GM19455 (cell line): Measurements from ENCODE around the gene CBLN3.
"Not testable (repeated sequence)": the region's sequence is repeated elsewhere in the genome, so short reads cannot be mapped to it uniquely, and the experiment has no call there.

Source experiments
- ATAC-seq: cut with Tn5 transposase; IDR thresholded peaks from one replicate; pipeline ENCODE4 v1.9.1; 2021; ENCODE audit not compliant: unreplicated experiment

Gene CBLN3

DNA sequence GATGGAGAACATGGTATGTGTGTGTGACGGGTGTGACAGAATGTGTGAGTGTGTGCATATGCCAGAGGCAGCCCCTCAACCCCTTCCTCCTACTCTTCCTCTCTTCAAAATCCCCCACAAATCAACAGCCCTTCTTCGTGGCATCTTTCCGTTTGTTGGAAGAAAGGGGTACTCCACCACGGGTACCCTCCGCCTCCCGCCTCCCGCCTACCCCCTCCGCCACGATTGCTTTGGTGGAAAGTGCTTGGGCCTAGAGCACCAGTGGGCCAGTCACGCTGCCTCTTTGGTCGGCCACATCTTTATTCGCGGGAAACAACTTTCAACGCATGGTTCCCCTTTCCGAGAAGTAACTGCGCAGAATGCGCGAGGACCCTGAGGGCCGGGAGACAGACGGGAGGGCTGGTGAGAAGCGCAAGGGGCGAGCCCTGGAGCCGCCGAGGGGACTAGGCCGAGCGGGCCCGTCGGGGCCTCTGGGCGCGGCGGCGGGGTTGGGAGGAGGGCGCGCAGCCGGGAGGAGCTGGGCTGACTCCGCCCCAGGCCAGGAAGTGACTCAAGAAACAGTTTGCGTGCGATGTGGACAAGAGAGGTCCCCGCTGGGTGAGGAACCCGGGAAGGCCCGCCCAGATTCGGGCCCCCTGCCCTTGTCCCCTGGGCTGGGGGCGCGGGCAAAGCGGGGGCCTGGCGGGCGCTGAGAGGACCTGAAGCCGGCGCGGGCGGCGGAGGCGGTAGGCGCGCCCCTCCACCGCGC, at the start of gene CBLN3, which contains the start of gene KHNYN:
CBLN3 (minus strand) TSS at position 274 of the 748 bp plus-strand sequence. CDS start 614 bp downstream, outside the sequence.
KHNYN (plus strand) TSS at position 560 of the 748 bp plus-strand sequence. CDS start 777 bp downstream, outside the sequence.
- ATAC-seq, result peak; percentile 89

DNA sequence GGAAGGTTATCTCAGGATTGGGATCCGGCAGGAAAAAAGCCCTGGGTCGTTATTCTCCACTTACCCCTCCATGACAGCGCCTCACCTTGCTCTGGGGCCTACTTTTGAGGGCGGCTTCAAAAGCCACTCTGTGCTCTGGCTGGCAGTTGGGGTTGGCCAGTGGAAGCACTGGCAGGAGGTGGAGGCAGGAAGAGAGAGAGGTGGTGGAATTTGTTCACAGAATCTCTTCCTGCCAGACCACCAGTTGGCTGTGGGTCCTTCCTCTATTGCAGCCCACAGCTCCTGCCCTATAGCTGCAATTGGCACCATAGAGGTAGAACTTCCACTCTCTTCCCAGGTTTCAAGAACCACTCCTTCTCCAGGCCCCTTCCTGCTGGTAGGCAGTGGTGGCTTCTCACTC, 45.8 kb upstream of the CBLN3 start:
- no peak for ATAC-seq

DNA sequence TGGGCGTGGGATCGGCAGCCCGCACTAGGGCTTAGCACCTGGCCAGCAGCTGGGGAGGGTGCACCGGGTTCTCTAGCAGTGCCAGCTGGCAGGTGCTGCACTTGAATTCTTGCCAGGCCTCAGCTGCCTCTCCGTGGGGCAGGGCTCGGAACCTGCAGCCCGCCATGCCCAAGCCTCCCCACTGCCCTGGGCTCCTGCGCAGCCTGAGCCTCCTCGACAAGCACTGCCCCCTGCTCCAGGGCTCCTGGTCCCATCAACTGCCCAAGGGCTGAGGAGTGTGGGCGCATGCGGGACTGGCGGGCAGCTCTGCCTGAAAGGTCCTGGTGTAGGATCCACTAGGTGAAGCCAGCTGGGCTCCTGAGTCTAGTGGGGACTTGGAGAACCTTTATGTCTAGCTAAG, 43.7 kb upstream of the CBLN3 start:
- ATAC-seq, result no peak

DNA sequence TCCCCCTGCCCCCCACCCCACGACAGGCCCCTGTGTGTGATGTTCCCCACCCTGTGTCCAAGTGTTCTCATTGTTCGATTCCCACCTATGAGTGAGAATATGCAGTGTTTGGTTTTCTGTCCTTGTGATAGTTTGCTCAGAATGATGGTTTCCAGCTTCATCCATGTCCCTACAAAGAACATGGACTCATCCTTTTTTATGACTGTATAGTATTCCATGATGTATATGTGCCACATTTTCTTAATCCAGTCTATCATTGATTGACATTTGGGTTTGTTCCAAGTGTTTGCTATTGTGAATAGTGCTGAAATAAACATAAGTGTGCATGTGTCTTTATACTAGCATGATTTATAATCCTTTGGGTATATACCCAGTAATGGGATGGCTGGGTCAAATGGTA, 41.0 kb upstream of the CBLN3 start:
- ATAC-seq, result not testable (repeated sequence)

DNA sequence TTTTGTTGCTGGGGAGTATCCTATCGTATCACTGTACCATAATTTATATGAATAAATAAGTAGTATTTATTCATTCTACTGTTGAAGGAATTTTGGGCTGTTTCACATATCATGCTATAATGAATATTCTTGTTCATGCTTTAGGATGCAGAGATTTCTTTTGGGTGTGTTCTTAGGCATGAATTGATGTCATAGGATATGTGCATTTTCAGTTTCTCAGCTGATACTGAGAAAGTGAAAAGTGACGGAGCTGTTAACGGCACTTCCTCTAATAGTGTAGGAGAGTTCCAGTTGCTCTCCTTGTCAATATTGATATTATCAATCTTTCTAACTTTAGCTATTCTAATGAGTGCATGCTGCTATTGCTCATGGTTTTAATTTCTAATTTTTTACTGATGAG, 36.3 kb upstream of the CBLN3 start:
- ATAC-seq, result no peak

DNA sequence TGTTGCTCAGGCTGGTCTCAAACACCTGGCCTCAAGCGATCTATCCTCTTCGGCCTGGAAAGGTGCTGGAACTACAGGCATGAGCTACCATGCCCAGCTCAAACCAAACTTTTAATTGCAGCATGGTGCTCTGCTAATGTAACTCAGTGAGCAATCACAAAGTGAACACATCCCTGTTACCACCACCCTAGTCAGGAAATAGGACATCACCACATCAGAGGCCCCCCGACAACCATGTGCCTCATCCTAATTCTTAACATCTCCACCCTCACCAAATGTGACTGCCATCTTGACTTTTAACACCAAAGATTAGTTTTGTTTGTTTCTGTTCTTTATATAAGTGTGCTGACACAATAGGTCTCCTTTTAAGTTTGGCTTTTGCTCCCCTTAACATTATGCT, 35.9 kb upstream of the CBLN3 start:
- ATAC-seq, result no peak

DNA sequence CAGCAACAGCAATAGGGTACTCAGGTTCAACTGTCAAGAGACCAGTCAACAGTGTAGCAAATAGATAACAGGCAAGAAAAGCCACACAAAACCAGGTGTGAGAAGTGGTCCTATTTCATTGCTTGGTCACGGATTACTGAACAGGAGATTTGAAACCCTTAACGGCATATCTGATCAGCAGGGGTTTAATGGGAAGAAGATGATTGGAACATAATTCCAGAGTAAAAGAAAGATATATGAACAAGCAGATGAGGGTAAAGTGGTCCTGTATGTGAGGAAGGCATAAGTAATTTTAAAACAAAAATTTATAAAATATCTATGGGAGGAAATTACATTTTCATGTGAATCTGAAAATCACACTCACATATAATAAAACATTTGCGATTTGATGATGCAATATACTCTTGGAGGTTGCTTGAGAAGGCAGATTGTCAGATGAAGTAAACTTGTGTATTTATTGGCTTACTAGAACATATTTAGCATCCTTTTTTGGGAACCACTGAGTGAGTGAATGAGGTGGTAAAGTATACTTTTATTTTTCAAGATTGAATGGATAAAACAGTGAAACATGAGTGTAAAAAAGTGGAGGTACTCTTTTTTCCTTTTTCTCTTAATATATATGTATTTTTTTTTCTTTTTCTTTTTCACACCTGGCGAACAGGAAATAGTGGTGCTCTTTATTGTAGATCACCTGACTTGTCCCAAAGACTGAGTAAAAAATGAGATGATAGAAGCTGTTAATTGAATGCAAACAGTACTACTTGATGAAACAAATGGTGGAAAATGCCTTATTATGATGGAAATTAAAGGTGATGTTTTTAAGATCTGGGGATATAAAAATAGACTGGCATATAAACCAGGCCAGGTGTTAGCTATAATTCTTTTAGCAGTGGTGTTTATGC, 34.7 kb upstream of the CBLN3 start:
- ATAC-seq, result no peak

DNA sequence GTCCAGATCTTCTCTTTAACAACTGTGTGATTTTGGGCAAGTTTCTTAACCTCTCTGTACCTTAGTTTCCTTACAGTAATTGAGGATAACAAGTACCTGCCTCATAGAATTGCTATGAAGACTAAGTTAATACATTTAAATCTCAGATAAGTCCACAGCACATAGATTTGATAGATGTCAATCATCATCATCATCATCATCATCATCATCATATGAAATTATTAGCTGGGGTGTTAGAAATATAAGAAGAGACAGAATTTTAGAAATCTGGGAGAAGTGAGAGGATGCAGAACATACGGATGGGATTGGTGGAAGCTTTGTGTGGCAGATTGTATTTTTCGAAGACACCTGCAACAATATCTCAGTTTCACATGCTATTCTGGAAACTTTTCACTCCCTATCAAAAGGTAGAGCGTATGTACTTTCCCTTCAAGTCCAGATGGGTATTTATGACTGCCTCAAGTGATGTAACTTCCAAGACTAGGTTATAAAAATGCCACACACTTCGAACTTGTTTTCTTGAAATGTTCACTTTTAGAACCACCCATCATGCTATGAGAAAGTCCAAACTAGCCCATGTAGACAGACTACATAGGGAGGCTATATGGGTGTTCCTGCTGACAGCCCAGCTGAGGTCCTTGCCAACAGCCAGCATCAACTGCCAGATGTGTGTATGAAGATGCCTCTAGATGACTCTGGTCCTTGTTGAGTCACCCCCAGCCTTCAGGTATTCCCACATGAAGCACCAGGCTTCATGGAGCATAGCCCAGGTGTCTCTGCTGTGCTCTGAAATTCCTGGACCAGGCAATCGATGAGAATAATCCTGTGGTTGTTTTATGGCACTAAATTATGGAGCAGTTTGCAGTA, 33.8 kb upstream of the CBLN3 start:
- ATAC-seq, result no peak

DNA sequence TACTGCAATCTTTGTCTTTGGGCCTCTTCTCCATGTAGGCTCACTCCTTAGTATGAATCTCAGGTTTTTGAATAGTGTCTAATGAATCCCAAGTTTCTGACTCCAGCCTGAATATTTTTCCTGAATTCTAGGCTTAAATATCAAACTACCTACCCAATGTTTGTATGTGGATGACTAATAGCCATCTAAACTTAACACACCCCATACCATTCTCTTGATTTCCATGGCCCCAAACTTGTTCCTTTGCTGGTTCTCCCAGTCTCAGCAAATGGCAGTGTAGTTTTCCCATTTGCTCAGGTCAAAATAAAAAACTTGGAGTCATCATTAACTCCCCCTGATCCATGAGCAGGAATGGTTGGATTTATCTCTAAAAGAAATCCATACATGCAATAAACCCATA, 31.9 kb upstream of the CBLN3 start:
- ATAC-seq, result no peak

DNA sequence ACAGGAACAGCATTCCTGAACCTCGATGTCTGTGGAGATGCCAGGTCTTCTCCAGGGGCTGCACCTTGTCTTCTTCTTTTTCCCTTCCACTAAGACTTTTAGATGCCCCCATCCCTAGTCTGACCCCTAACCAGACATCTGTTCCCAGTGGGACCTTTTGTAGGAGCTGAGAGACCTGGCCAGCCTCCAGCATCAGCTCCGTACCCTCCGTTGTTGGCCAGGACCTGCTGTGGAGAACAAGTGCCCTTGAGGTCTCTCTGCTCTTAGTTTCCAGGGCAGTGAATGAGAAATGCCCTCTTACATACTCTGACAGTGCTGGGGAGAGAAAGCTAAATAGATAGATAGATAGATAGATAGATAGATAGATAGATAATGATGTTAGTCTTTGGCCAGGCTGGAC, 29.9 kb upstream of the CBLN3 start:
- no peak for ATAC-seq

DNA sequence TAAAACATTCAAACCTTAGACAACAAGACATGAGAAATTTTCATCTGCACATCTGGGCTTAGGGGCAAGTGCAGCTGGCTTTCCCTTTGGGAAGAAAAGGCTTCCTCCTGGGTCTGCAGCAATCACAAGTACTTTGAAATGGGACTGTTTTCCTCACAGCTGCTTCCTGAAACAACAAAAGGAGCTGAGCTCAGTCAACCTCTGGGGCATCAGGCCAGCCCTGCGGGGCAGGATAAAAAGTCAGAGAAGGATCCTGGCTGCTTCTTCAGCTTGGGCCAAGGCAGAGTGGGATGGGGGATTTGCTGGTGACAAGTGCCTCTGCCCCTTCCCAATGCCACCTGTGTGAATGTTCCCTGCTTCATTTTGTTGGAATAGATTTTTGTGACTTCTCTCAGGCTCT, 29.3 kb upstream of the CBLN3 start:
- no peak for ATAC-seq

DNA sequence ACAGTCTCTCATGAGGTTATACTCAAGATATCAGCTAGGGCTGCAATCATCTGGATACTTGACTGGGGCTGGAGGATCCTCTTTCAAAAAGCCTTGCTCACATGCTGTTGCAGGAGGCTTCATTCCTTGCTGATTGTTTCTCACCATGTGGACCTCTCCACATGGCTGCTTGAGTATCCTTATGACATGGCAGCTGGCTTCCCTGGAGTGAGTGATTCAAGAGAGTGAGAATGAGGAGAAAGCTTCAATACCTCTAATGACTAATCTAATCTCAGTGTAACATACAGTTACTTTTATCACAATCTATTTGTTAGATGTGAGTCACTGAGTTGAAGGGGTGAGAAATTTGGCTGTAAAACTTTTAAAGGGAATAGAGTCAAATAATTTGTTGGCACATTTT, 27.5 kb upstream of the CBLN3 start:
- no peak for ATAC-seq

DNA sequence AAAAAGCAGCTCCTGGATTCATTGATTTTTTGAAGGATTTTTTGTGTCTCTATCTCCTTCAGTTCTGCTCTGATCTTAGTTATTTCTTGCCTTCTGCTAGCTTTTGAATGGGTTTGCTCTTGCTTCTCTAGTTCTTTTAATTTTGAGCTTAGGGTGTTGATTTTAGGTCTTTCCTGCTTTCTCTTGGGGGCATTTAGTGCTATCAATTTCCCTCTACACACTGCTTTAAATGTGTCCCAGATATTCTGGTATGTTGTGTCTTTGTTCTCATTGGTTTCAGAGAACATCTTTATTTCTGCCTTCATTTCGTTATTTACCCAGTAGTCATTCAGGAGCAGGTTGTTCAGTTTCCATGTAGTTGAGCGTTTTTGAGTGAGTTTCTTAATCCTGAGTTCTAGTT, 21.4 kb upstream of the CBLN3 start:
- not testable (repeated sequence) for ATAC-seq

DNA sequence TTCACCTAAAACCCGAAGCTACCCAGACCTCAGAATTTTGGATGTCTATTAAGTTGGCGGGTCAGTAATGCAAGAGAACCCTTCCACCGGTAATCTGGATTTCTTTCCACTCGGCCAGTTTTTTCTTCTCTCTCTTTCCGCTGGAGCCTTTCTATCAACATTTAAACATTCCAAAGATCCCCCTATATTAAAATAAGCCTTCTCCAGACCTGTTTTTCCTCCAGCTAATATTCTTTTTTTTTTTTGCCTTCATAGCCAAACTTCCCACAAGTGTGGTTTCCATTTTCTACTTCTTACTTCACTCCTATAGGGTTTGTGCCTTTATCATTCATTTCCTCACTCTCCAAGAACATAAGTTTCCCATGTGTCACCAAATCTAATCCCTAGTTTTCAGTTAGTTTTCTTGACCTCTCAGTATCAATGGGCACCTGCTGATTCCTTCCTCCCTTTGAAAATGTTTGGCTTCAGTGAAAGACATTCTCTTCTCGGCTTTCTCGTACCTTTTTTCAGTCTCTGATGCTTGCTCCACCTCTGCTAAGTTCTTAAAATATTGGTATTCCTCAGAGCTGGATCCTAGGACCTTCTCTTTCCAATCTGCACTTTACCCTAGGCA, 13.7 kb upstream of the CBLN3 start:
- no peak for ATAC-seq

DNA sequence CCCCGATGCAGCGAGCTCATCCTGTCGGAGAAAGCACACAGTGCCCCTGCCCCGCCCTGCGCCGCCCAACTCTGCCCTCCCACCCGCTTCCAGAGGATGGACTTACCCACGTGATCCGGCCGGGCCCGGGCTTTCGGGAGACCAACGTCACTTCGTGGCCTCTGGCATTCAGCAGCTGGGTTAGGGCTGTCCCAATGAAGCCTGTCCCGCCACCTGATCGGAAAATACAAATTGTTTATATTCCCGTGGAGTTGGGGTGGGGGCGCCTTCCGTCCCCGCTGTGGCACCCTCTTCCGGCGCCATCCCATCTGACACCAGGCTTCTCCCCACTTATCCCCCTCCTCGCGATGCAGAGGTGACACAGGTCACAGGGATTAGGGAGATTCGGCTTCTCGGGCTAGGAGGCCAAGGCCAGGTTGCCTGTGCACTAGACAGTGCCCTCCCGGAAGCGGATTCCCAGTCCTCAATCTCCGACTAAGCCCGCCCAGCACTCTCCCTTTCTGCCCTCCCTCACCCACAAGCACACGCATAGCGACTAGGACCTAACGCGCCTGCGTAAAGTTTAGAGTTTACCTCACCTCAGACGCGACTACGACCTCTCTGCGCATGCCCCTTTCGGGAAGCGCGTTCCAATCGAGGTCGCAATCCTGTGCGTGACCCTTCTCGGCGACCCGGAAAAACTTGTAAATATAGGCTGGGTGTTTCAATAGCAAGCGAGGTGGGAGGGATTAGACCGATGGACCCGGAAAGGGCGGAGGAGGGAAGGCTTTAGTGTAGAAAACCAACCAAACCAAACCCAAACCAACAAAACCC, 13.0 kb upstream of the CBLN3 start, which contains the start of gene SDR39U1:
SDR39U1 (minus strand) TSS at position 537 of the 813 bp plus-strand sequence; CDS start at position 530, 7 bp downstream.
- ATAC-seq, result peak; percentile 90

DNA sequence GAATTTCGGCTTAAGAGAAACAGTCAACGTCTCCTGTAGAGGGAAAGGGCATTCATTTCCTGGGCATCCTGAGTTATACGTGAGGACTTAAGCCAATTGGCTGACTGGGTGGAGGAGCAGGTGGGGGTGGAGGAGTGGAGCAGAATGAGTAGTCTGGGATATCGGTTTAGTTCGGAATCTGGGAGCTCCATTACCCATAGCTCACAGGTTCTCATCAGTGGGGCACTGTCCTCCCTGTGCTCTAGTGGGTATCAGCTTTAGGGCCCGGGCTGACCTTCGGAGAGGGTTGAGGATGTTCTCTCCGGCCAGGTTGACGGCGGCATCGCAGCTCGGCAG, 12.4 kb upstream of the CBLN3 start:
- no peak for ATAC-seq

DNA sequence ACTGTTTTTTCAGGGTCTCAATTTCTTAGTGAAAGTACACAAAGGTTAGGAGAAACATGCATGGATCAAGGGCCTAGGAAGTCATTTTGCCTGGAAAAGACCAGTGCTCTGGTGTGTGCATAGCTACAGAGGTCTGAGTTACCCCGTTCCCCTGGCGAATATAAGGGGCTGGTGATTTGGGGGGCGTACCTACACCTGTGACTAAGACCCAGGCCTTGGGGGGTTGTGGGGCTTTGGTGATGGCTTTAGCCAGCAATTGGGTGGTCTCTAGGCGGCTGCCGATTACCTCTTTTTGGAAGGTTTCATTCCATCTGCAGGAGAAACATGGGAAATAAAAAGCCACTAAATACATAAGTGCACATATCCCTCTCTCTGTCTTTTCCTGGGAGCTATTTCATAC, 12.0 kb upstream of the CBLN3 start:
- no peak for ATAC-seq

DNA sequence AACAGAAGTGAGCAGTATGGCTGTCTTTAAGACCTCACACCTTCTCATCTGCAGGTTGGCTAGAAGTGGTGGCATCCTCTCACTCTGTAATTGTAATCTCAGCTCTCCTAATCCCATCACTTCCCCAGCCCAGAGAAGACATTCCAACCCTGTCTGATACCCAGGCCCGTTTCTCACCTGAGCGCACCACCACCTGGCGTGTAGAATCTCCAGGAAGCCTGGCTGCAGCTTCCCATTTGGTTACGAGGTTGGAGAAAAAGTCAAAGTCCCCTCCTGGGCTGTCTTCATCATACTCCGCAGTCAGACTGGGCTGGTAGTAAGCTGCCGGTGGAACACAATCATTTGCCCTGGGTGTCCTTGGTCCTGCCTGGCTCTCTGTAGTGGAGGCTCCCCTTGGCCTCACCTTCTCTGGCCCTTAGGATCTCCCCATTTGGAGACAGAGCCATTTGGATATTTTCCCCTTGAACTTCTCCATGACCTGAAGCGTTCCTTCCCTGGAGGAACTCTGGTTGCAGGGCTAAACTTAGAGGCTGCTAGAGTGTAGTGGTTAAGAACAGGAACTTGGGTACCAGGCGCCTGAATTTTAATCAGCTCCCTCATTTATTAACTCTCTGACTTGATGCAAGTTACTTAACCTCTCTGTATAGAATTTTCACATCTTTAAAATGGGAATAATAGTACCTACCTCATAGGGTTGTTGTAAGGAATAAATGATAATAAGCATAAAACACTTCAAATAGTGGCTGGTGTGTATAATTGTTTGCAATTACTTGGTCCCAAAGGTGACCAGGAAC, 11.3 kb upstream of the CBLN3 start:
- no peak for ATAC-seq
